ENCODE data around the gene FTO.

Gene FTO

GRCh38 chr16:53937161-53937880 is 233.4 kb downstream of the FTO start:
- no peak for DNase-seq (ENCODE audit: low read depth)

GRCh38 chr16:53944025-53944424 is 240.1 kb downstream of the FTO start:
- no peak for DNase-seq (ENCODE audit: low read depth)

DNA sequence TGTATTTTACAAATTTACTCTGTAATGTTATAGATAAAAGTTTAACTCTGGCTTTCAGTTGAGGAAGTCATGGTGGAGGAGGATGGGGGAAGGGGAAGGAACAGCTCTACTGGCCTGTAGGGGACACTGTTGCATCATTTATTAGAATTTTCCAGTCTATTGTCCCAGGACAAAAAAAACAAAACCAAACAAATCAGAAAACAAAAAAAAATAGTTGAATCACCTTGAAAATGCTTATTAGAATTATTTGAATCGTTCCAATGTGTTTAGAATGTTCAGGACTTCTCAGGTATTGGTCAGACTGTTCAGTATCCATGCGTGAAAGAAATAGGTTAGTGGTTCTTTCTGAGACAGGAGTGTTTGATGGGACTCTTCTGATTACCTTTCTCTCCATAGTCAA is 242.0 kb downstream of the FTO start:
- DNase-seq (ENCODE audit: low read depth), result no peak

GRCh38 chr16:53946746-53947386 is 242.9 kb downstream of the FTO start:
- DNase-seq (ENCODE audit: low read depth), result no peak

DNA sequence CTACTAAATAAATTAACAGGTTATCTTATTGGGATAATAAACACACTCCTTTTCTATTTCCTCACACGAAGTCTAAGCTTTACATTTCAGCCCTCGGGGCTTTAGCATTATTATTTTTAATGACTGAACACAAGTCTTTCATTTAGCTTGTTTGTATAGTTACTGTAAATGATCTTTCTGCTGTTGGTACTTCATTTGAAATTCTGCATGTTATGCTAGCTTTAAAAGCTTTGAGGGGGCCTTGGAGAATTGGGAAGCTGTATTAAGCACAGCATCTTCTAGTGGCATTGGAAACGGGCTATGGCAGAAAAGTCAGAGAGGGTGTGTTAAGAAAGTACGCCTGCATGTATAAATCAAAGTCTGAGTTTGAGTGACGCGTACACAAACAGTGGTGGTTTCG is 243.7 kb downstream of the FTO start:
- DNase-seq (ENCODE audit: low read depth), result no peak

- DNase-seq (ENCODE audit: low read depth), result no peak
Observed at GRCh38 chr16:53948326-53948725, 244.4 kb downstream of the FTO start.

- DNase-seq (ENCODE audit: low read depth), result no peak
Observed at GRCh38 chr16:53948734-53949430, 244.9 kb downstream of the FTO start.

DNA sequence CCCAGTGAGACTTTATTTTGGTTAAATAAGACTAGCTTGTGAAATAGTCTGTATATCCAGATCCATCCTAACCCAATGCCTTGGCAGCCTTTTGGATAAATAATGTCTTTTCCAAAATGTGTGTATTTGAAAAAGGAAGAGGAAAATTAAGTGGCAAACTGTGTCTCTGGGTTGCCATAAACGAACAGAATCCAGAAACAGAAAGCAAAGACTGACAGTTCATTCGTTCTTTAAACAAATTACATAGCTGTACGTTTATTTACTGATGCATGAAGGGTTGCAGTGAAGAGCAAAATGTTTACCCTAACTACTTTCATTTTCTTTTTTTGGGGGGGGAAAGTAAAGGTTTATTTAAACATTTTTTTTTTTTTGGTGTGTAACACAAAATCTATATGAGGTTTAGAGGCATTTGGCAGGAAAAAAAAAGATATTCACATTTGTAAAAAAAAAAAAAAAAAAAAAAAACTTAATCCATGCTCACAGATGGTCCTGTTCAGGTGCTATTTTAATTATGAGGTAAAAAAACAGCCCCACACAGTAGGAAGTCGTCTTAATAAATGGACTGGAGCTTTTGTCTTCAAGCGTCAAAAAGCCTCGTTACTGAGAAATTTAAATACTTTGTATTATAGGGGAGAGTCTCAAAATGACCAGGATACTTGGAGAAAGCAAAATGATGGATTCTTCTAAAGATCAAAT is 245.9 kb downstream of the FTO start:
- DNase-seq (ENCODE audit: low read depth), result no peak

DNA sequence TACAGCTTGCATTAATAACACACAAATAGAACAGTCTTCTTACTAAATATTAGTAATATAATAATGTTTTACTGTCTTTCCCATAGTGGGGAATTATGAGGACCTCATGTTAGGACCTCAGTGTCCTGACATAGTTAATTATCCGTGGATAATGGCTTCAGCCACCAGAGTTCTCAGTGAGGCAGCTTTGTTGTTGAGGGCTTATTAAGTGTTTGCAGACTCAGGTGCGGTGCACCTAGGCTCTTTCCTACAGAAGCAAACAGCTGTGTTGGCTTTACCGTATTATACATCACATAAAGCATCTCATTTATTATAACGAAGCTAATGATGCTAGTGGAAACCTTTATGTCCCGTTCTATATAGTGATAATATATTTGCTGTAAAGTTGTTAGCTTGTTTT is 246.7 kb downstream of the FTO start:
- no peak for DNase-seq (ENCODE audit: low read depth)

- no peak for DNase-seq (ENCODE audit: low read depth)
Observed at GRCh38 chr16:53952215-53953208, 248.6 kb downstream of the FTO start.

DNA sequence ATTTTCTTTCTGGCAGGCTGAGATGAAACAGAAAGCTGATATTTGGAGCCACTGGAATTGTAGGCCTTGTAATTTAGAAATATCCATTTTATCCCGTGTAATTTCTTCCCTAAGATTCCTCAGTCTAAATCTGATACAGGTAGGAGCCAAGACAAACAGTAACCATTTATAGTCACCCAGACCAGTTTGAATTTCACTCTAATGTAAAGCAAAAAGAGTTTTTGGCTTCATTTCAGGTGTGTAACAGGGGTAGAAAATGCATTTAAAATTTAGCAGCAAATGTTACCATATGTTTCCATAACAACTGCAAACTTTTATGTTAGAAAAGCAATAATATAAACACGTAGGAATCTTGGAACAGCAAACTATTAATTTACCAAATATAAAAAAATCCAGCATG is 249.4 kb downstream of the FTO start:
- no peak for DNase-seq (ENCODE audit: low read depth)

DNA sequence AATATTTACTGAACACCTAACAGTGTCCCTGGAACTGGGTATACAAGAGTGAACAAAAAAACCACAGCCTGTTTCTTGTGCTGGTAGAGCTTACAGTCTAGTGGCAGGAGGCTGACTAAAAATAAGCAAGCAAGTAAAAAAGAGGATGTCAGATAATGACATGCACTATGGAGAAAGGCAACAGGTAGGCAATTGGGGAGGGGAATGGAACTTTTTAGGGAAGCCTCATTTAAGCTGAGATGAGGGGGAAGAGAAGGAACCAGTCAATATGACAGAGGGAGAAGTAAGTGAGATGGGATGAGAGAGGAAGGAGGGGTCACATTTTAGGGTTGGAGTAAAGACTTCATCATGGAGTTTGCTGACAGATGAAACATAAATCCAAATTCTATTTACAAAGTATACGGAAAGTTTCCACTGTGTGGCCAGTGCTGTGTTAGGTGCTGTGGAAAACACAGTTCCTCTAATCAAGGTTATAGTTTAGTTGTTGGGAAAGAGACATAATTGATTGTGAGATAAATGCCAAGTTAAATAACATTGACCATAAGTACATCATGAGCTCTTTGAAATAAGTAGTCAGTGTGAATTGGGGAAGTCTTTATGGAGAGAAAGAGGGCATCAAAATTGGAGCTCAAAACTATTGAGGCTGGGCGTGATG is 251.4 kb downstream of the FTO start:
- no peak for DNase-seq (ENCODE audit: low read depth)

DNA sequence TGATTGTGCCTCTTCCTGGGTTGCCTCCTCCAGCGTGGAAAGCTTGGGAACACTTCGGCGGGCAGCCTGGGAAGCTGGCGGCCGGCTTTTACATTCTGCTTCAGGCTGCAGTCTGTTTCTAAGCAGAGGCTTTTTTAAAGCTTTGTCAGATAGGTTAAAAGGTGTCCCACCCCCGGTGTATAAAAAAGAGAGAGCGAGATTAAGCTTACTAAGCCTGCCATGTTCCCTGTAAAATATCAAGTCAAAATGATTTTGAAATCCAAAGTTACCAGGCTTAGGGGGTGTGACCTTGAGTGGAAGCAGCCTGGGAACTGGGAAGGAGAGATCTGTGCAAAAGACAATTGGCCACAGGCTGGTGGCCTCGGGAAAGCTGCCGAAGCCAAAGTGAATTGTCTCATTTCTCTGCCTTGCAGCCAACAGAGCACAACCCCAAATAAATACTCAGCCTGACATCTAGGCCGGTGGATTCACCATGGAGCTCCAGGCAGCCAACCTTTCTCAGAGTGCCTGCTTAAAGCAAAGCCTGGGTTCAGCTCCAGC is 254.5 kb downstream of the FTO start:
- no peak for DNase-seq (ENCODE audit: low read depth)

GRCh38 chr16:53960050-53960812 is 256.3 kb downstream of the FTO start:
- DNase-seq (ENCODE audit: low read depth), result no peak

- DNase-seq (ENCODE audit: low read depth), result no peak
Observed at GRCh38 chr16:53960954-53961616, 257.1 kb downstream of the FTO start.

DNA sequence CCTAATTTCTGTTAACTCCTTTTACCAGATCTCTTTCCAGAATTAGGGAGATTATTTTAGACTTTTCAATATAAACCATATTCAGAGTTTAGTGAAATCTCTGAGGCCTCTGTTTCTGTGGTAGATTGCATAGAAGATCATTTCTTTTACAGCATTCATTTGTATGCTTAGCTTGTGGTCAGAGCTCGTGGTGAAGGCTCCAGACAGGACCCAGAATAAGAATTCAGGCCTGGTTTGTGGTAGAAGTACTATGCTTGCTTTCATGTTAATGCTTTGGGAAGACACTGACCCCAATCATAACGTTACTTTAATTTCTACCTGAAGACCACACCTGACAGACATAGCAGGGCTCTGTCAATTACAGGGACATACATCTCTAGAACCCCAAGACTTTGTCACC is 258.1 kb downstream of the FTO start:
- DNase-seq (ENCODE audit: low read depth), result no peak

- no peak for DNase-seq (ENCODE audit: low read depth)
Observed at GRCh38 chr16:53964145-53964790, 260.3 kb downstream of the FTO start.

- no peak for DNase-seq (ENCODE audit: low read depth)
Observed at GRCh38 chr16:53966821-53967571, 263.0 kb downstream of the FTO start.

Data from activated T-helper 1 cell treated with Interleukin-2 at 50 U/mL for 16 hours (primary cell).